Epithelial cell of esophagus (primary cell): ENCODE measurements around the gene DCN.
A peak's percentile ranks its signal among the peaks of the same experiment; 100 is the strongest.

Experiments
- DNase-seq: peaks from one replicate; pipeline ENCODE4 v3.0.0; 2010; ENCODE audit warnings: low read depth
- H3K4me3 ChIP-seq: 2 replicates; pipeline ENCODE4 v1.5.1; 2011; ENCODE audit warnings: mild to moderate bottlenecking, low read length, control low read depth
- CTCF ChIP-seq: IDR thresholded peaks from 2 replicates; pipeline ENCODE4 v1.5.1; 2011; ENCODE audit warnings: low read depth, mild to moderate bottlenecking, low read length, control low read depth, inconsistent platforms; ENCODE audit not compliant: insufficient read depth; ENCODE audit errors: missing control alignments

The DCN gene

GRCh38 chr12:91144053-91144452 is 38.6 kb downstream of the DCN start:
- H3K4me3 ChIP-seq, result no peak overlapping the region
- TF ChIP-seq CTCF, result no peak
- DNase-seq, result peak; percentile 89

DNA sequence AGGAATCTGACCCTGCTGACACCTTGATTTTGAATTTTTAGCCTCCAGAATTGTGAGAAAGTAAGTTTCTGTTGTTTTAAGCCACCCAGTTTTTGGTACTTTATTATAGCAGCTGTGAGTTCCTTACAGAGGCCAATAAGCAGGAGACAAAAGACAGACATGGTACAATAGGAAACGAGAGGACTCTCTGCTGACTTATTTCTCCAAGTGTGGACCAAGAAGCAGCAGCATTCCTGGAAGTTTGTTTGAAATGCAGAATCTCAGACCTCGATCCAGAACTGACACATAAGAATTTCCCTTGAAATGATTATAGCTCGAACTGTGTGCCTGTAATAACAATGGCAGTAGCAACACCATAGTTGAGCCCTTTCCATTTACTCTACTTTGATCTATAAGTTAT is 39.4 kb downstream of the DCN start:
- no peak for DNase-seq
- TF ChIP-seq CTCF, result no peak
- H3K4me3 ChIP-seq, result no peak overlapping the region

DNA sequence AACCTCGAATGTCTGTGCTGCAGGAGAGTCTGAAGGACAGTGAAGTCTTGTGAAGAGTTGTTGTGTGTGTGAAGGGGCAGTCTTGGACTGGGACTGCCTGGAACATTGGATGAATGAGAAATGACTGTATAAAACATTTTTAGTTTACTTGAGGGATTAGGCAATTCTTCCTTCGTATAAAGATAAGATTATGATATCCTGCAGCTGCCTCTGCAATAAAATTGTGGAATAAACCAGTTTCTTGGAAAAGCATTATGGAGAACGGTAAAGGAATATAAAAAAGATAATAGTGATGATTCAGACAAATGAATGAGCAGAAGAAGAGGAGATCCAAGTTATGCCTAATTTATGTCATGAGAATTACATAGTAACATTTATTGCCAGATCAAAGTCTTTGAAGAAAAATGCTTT is 40.4 kb downstream of the DCN start:
- no peak overlapping the region for H3K4me3 ChIP-seq
- DNase-seq, result no peak
- no peak for TF ChIP-seq CTCF

DNA sequence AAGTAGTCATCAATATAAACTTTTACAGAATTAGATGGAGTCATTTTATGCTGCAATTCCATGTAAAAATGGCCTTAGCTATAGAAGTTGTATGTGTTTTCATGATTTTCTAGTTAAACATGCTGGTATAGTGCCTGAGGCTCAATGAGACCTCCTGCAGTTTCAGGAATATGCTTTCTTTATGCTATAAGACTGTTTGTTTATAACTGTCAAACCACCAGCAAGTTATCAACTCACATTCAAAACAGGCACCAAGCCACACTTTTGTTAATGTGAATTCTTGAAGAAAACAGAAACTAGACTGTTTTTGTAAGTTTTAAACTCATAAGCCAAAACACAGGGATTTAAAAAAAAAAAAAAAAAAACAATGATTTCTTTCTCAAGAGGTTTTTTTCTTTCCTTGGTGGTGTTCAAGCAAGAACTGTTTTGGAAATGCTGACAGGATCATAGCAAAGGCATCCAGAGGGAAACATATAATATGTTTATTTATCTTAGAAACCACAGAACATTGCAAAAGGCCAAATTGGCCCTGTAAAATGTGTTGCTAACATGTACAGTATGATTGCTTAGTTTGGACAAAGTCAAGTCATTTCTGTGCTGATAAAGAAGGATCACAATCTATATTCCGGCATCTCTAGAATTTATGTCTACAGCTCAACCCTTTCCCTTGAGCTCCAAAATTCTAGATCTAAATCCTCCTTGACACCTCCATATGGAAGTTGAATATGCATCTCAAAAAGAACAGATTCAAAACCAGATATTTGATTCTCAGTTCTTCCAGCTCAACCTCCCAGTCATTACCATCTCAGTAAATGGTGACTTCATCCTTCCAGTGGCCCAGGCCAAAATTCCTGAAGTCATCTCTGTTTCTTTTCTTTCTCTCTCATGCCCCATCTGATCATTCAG is 42.3 kb downstream of the DCN start:
- DNase-seq, result peak; percentile 27
- no peak for TF ChIP-seq CTCF

GRCh38 chr12:91139286-91139685 is 43.3 kb downstream of the DCN start:
- no peak for TF ChIP-seq CTCF
- H3K4me3 ChIP-seq, result no peak overlapping the region
- DNase-seq, result no peak

More for the DNA sequence above, 42.3 kb downstream of the DCN start:
- no peak overlapping the region for H3K4me3 ChIP-seq

GRCh38 chr12:91138337-91138920 is 44.2 kb downstream of the DCN start:
- no peak for DNase-seq
- H3K4me3 ChIP-seq, result no peak overlapping the region
- TF ChIP-seq CTCF, result no peak
